ENCODE measurements around the gene SLC6A13.

DNA sequence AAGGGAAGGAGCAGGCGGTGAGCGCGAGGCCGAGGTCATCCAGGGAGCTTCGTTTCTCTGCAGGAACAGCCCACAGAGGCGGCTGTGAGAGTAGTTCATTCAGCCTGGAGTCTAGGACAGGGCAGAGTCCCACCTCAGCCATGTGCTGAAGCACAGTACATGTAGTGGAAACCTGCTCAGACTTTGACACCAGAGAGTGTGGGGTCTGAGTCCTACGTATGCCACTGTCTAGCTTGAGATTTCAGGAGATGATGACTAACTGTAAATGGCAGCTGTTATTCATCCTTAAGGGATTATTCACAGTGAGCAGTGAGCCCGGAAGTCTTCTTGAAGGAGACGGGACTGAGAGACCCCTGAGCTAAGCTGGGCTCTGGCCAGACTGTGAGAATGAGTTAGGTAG lies 938 bp upstream of the SLC6A13 start:
- TF ChIP-seq, protein P1, sequence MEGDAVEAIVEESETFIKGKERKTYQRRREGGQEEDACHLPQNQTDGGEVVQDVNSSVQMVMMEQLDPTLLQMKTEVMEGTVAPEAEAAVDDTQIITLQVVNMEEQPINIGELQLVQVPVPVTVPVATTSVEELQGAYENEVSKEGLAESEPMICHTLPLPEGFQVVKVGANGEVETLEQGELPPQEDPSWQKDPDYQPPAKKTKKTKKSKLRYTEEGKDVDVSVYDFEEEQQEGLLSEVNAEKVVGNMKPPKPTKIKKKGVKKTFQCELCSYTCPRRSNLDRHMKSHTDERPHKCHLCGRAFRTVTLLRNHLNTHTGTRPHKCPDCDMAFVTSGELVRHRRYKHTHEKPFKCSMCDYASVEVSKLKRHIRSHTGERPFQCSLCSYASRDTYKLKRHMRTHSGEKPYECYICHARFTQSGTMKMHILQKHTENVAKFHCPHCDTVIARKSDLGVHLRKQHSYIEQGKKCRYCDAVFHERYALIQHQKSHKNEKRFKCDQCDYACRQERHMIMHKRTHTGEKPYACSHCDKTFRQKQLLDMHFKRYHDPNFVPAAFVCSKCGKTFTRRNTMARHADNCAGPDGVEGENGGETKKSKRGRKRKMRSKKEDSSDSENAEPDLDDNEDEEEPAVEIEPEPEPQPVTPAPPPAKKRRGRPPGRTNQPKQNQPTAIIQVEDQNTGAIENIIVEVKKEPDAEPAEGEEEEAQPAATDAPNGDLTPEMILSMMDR (conservative IDR thresholded peaks at IDR 0.05; ENCODE audit: low read depth, low read length), result no peak
- TF ChIP-seq EZH2 (IDR thresholded peaks at IDR 0.05; ENCODE audit: borderline replicate concordance, low read depth, low read length, poor library complexity, severe bottlenecking), result no peak
